Esophagus (tissue), 2 donors: ENCODE data around the gene MOG. TPM values are rescaled to one million over a fixed set of nuclear protein-coding genes. Genes with fewer than 3 reads are reported as not detected.

Experiments
- H3K27ac ChIP-seq, 2 donors: one replicate each; pipeline ENCODE4 v1.5.1; 2013; ENCODE audit warnings: low read depth in 2 of 2, mild to moderate bottlenecking in 2 of 2, inconsistent platforms in 1 of 2, low read length in 1 of 2, moderate library complexity in 1 of 2
- H3K27me3 ChIP-seq, 2 donors: one replicate each; pipeline ENCODE4 v1.6.1; 2013; ENCODE audit warnings: low read length in 2 of 2, control low read depth in 1 of 2, mild to moderate bottlenecking in 1 of 2; ENCODE audit not compliant: insufficient read depth in 2 of 2, control insufficient read depth in 1 of 2
- H3K36me3 ChIP-seq, 2 donors: one replicate each; pipeline ENCODE4 v1.6.1; 2013; ENCODE audit warnings: low read length in 1 of 2; ENCODE audit not compliant: control insufficient read depth in 2 of 2, insufficient read depth in 2 of 2
- H3K4me1 ChIP-seq, 2 donors: one replicate each; pipeline ENCODE4 v1.6.1; 2013; ENCODE audit warnings: low read length in 1 of 2; ENCODE audit not compliant: control insufficient read depth in 2 of 2, insufficient read depth in 2 of 2
- H3K4me3 ChIP-seq, 2 donors: one replicate each; pipeline ENCODE4 v1.5.1; 2013; ENCODE audit warnings: low read length in 2 of 2, mild to moderate bottlenecking in 2 of 2, low read depth in 1 of 2, moderate library complexity in 1 of 2
- H3K9me3 ChIP-seq, 2 donors: one replicate each; pipeline ENCODE4 v1.6.1; 2013; ENCODE audit warnings: mild to moderate bottlenecking in 2 of 2, low read depth in 1 of 2, low read length in 1 of 2, moderate library complexity in 1 of 2; ENCODE audit not compliant: control insufficient read depth in 2 of 2, insufficient read depth in 1 of 2
- WGBS, 2 donors: extraction: QIAGEN DNeasy Blood & Tissue Kit; methylation state at CpG; one replicate each; pipeline ENCODE4 v1.1.7; 2013; 5-methylcytosine and 5-hydroxymethylcytosine counted together
- polyA plus RNA-seq, 2 donors: library from polyadenylated mRNA; stranded (reverse); fragments of 200-250 nt; gene quantifications; one replicate each; pipeline ENCODE4 v1.2.3, GENCODE V29; 2013
- donor health status: healthy with polysubstance abuse.
- donor health status: Bipolar disorder and iron deficiency.

The MOG gene
- polyA plus RNA-seq, 2 donors, result not detected

GRCh38 chr6:29685718-29686326, 28.9 kb downstream of the MOG start:
- H3K27ac ChIP-seq, result no peak overlapping the region
- no peak overlapping the region for H3K4me3 ChIP-seq
- H3K4me1 ChIP-seq, result no peaks in the 10 kb centered on the region
- H3K36me3 ChIP-seq, result no peaks in the 10 kb centered on the region
- no peaks in the 10 kb centered on the region for H3K9me3 ChIP-seq
- 62 to 70% methylated on average over 15 of the region's 15 CpGs for WGBS, 2 donors
- no peaks in the 10 kb centered on the region for H3K27me3 ChIP-seq

GRCh38 chr6:29694637-29695036, 37.7 kb downstream of the MOG start:
- no peaks in the 10 kb centered on the region for H3K27me3 ChIP-seq
- H3K27ac ChIP-seq, result no peak overlapping the region
- no peaks in the 10 kb centered on the region for H3K36me3 ChIP-seq
- H3K4me1 ChIP-seq, result no peaks in the 10 kb centered on the region
- no peaks in the 10 kb centered on the region for H3K9me3 ChIP-seq
- 62 to 73% methylated on average over 3 of the region's 3 CpGs for WGBS, 2 donors
- H3K4me3 ChIP-seq, result no peak overlapping the region

GRCh38 chr6:29696147-29697125, 39.5 kb downstream of the MOG start:
- no peaks in the 10 kb centered on the region for H3K4me1 ChIP-seq
- H3K36me3 ChIP-seq, result no peaks in the 10 kb centered on the region
- no peaks in the 10 kb centered on the region for H3K27me3 ChIP-seq
- WGBS, 2 donors, result 72 to 73% methylated on average over 10 of the region's 10 CpGs
- H3K9me3 ChIP-seq, result no peaks in the 10 kb centered on the region
- H3K27ac ChIP-seq, result no peak overlapping the region
- H3K4me3 ChIP-seq, result no peak overlapping the region

- H3K36me3 ChIP-seq, result no peaks in the 10 kb centered on the region
- no peak overlapping the region for H3K4me3 ChIP-seq
- H3K27ac ChIP-seq, result no peak overlapping the region
- H3K4me1 ChIP-seq, result no peaks in the 10 kb centered on the region
- H3K9me3 ChIP-seq, result no peaks in the 10 kb centered on the region
- WGBS, 2 donors, result 20 to 26% methylated on average over 17 of the region's 17 CpGs
- peaks cover 0 to 3% of the 10 kb centered on the region in 2 donors for H3K27me3 ChIP-seq
These were observed 45.7 kb downstream of the MOG start for GRCh38 chr6:29702519-29703103.

GRCh38 chr6:29705389-29706231, 48.7 kb downstream of the MOG start:
- H3K36me3 ChIP-seq, result no peaks in the 10 kb centered on the region
- H3K27me3 ChIP-seq, result peaks cover 0 to 3% of the 10 kb centered on the region in 2 donors
- no peaks in the 10 kb centered on the region for H3K9me3 ChIP-seq
- 36% methylated on average over 10 of the region's 10 CpGs for WGBS, 2 donors
- H3K4me1 ChIP-seq, result peaks cover 0 to 4% of the 10 kb centered on the region in 2 donors
- no peak overlapping the region for H3K27ac ChIP-seq
- H3K4me3 ChIP-seq, result no peak overlapping the region

- no peak overlapping the region for H3K4me3 ChIP-seq
- peaks cover 0 to 3% of the 10 kb centered on the region in 2 donors for H3K27me3 ChIP-seq
- no peaks in the 10 kb centered on the region for H3K9me3 ChIP-seq
- H3K36me3 ChIP-seq, result no peaks in the 10 kb centered on the region
- peaks cover 0 to 4% of the 10 kb centered on the region in 2 donors for H3K4me1 ChIP-seq
- WGBS, 2 donors, result 60 to 68% methylated on average over 11 of the region's 11 CpGs
- peak overlapping the region in 1 of 2 donors; percentile 20 for H3K27ac ChIP-seq
These were observed 51.7 kb downstream of the MOG start for GRCh38 chr6:29708432-29709179.

GRCh38 chr6:29709188-29709587, 52.3 kb downstream of the MOG start:
- H3K27ac ChIP-seq, result peak overlapping the region; percentile 44 to 47
- no peaks in the 10 kb centered on the region for H3K36me3 ChIP-seq
- H3K4me1 ChIP-seq, result peaks cover 0 to 4% of the 10 kb centered on the region in 2 donors
- WGBS, 2 donors, result 30 to 38% methylated on average over 4 of the region's 4 CpGs
- H3K27me3 ChIP-seq, result peaks cover 0 to 2% of the 10 kb centered on the region in 2 donors
- no peaks in the 10 kb centered on the region for H3K9me3 ChIP-seq
- no peak overlapping the region for H3K4me3 ChIP-seq

GRCh38 chr6:29710281-29710941, 53.5 kb downstream of the MOG start:
- Histone ChIP-seq H3K4me1 (peaks cover 0 to 4% of the 10 kb centered on the region in 2 donors), H3K27me3 (no peaks in the 10 kb centered on the region), H3K4me3 (no peak overlapping the region), H3K36me3 (no peaks in the 10 kb centered on the region), H3K27ac (no peak overlapping the region), H3K9me3 (no peaks in the 10 kb centered on the region)
- WGBS, 2 donors, result 78 to 85% methylated on average over 8 of the region's 8 CpGs
